GM23338 (cell line): ENCODE results near the gene NFAT5.

Source experiments
- CREB1 ChIP-seq: fragments of 250-450 bp; sonication (Bioruptor Pico); IDR thresholded peaks from 2 replicates; pipeline ENCODE4 v1.5.0; 2020; ENCODE audit warnings: low read depth, mild to moderate bottlenecking, moderate library complexity
- ETS1 ChIP-seq: IDR thresholded peaks from 2 replicates; pipeline ENCODE4 v1.6.1; 2016; ENCODE audit warnings: antibody characterized with exemption
- EZH2 ChIP-seq: fragments of 200-600 bp; sonication (generic); IDR thresholded peaks from one replicate; pipeline ENCODE4 v1.8.0; 2017; ENCODE audit warnings: antibody characterized with exemption, mild to moderate bottlenecking, low read depth; ENCODE audit not compliant: unreplicated experiment
- EZH2phosphoT487 ChIP-seq: fragments of 200-600 bp; sonication (generic); IDR thresholded peaks from one replicate; pipeline ENCODE4 v1.8.1; 2018; ENCODE audit warnings: antibody characterized with exemption; ENCODE audit not compliant: unreplicated experiment
- JUNB ChIP-seq: IDR thresholded peaks from one replicate; pipeline ENCODE4 v1.6.1; 2016; ENCODE audit warnings: antibody characterized with exemption; ENCODE audit not compliant: unreplicated experiment
- NANOG ChIP-seq: IDR thresholded peaks from 2 replicates; pipeline ENCODE4 v1.6.1; 2016; ENCODE audit warnings: antibody characterized with exemption, borderline replicate concordance
- POLR2AphosphoS5 ChIP-seq: IDR thresholded peaks from 2 replicates; pipeline ENCODE4 v1.6.1; 2016; ENCODE audit warnings: antibody characterized with exemption, low read depth
- STAT1 ChIP-seq: IDR thresholded peaks from one replicate; pipeline ENCODE4 v1.6.1; 2016; ENCODE audit warnings: antibody characterized with exemption; ENCODE audit not compliant: unreplicated experiment
- ZNF331 ChIP-seq: fragments of 250-450 bp; sonication (Bioruptor Pico); IDR thresholded peaks from 2 replicates; pipeline ENCODE4 v1.5.0; 2020; ENCODE audit warnings: low read depth, mild to moderate bottlenecking, moderate library complexity
- ZNF462 ChIP-seq: fragments of 250-450 bp; sonication (Bioruptor Pico); IDR thresholded peaks from 2 replicates; pipeline ENCODE4 v1.5.0; 2020; ENCODE audit warnings: mild to moderate bottlenecking, moderate library complexity
- TF ChIP-seq, protein P1 (sequence below), 2 experiments: fragments of 200-600 bp in 1 of 2; sonication (generic) in 1 of 2; conservative IDR thresholded peaks; 2 replicates each; pipeline versions ENCODE4 v1.5.1 to v1.6.1; 2016 to 2017; ENCODE audit warnings: antibody characterized with exemption in 2 of 2, low read depth in 2 of 2, mild to moderate bottlenecking in 2 of 2, moderate library complexity in 1 of 2
- TF ChIP-seq, protein P2 (sequence below): IDR thresholded peaks from one replicate; pipeline ENCODE4 v1.6.1; 2018; ENCODE audit warnings: antibody characterized with exemption; ENCODE audit not compliant: unreplicated experiment

DNA sequence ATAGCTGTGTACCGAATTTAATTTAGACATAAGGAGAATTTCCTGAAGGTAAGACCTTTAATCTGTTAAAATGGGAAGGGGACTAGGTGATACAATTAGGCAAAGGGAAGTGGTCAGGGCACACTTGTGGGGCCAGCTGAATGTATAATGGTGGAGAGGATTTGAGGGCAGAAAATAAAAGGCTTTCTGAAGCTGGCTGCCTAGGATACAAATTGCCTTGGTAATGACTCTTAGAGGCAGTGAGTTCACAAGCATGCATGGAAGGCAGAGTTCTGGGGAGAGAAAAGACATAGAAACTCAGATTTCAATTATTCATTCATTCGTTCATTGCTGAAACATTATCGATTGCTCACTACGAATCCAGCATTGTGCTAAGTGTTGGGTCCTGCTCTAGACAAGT lies 12.4 kb upstream of the NFAT5 start:
- no peak for TF ChIP-seq POLR2AphosphoS5
- TF ChIP-seq, protein P1, sequence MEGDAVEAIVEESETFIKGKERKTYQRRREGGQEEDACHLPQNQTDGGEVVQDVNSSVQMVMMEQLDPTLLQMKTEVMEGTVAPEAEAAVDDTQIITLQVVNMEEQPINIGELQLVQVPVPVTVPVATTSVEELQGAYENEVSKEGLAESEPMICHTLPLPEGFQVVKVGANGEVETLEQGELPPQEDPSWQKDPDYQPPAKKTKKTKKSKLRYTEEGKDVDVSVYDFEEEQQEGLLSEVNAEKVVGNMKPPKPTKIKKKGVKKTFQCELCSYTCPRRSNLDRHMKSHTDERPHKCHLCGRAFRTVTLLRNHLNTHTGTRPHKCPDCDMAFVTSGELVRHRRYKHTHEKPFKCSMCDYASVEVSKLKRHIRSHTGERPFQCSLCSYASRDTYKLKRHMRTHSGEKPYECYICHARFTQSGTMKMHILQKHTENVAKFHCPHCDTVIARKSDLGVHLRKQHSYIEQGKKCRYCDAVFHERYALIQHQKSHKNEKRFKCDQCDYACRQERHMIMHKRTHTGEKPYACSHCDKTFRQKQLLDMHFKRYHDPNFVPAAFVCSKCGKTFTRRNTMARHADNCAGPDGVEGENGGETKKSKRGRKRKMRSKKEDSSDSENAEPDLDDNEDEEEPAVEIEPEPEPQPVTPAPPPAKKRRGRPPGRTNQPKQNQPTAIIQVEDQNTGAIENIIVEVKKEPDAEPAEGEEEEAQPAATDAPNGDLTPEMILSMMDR (conservative IDR thresholded peaks at IDR 0.05; ENCODE audit: low read depth in 2 of 2), result no peak
- TF ChIP-seq JUNB, result no peak
- no peak for TF ChIP-seq EZH2
- no peak for TF ChIP-seq EZH2phosphoT487
- TF ChIP-seq, protein P2, sequence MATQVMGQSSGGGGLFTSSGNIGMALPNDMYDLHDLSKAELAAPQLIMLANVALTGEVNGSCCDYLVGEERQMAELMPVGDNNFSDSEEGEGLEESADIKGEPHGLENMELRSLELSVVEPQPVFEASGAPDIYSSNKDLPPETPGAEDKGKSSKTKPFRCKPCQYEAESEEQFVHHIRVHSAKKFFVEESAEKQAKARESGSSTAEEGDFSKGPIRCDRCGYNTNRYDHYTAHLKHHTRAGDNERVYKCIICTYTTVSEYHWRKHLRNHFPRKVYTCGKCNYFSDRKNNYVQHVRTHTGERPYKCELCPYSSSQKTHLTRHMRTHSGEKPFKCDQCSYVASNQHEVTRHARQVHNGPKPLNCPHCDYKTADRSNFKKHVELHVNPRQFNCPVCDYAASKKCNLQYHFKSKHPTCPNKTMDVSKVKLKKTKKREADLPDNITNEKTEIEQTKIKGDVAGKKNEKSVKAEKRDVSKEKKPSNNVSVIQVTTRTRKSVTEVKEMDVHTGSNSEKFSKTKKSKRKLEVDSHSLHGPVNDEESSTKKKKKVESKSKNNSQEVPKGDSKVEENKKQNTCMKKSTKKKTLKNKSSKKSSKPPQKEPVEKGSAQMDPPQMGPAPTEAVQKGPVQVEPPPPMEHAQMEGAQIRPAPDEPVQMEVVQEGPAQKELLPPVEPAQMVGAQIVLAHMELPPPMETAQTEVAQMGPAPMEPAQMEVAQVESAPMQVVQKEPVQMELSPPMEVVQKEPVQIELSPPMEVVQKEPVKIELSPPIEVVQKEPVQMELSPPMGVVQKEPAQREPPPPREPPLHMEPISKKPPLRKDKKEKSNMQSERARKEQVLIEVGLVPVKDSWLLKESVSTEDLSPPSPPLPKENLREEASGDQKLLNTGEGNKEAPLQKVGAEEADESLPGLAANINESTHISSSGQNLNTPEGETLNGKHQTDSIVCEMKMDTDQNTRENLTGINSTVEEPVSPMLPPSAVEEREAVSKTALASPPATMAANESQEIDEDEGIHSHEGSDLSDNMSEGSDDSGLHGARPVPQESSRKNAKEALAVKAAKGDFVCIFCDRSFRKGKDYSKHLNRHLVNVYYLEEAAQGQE, result no peak
- TF ChIP-seq NANOG, result no peak
- TF ChIP-seq CREB1, result no peak
- no peak for TF ChIP-seq ZNF331 (CRISPR knock-in tag)
- TF ChIP-seq ETS1, result no peak
- no peak for TF ChIP-seq STAT1
- no peak for TF ChIP-seq ZNF462 (CRISPR knock-in tag)
